ENCODE data around the gene CCDC180.
"Not testable (repeated sequence)": the region's sequence is repeated elsewhere in the genome, so short reads cannot be mapped to it uniquely, and the experiment has no call there.

Gene CCDC180

DNA sequence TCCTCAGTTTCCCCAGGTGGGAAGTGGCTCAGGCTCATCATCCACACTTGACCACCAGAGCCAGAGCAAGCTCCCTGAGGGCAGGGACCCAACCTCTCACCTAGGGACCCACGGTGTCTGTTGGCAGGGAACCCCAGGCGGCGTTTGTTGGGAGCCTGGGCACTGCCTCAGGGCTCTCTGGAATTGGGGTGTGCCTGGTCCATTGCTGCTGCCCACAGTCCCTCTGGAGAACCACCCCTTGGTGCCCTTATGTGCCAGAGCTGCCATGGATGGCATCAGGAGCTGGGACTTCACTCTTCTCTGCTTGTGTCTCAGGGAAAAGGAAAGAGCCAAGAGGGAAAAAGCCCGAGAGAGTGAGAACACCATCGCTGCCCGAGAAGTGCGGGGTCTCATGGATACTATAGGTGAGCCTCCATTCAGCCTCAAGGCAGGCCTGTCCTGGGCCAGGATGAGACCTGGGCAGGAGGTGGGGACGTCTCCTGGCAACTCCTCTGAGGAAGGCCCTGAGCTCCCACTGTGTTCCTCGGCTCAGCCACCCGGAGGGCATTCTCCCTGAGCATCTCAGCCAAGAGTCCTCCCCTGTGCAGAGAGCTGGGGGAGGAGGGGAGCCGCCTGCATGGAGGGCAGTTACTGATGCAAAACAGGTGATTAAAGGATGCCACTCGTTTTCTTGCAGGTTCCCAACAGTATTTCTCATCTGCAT, 4.5 kb downstream of the CCDC180 start:
- no peak for FAIRE-seq

DNA sequence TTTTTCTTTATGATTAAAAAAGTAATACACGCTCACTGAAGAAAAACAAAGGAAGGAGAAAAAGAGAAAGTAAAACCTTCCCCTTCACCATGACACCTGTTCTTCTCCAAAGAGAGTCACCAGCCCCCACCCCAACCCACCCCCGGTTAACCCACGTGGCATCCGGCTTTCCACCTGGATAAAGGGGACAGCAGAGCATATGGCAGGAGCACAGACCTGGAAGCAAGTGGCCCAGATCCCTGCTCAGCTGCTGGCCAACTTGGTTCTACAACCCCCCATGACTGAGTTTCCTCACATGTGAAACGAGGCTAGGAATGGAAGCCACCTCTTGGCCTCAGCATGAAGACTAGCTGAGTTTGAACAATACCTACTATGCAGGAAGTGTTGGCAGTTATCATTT, 5.1 kb downstream of the CCDC180 start:
- FAIRE-seq, result no peak

- FAIRE-seq, result no peak
These were observed 5.8 kb downstream of the CCDC180 start for GRCh38 chr9:97313243-97313642.

DNA sequence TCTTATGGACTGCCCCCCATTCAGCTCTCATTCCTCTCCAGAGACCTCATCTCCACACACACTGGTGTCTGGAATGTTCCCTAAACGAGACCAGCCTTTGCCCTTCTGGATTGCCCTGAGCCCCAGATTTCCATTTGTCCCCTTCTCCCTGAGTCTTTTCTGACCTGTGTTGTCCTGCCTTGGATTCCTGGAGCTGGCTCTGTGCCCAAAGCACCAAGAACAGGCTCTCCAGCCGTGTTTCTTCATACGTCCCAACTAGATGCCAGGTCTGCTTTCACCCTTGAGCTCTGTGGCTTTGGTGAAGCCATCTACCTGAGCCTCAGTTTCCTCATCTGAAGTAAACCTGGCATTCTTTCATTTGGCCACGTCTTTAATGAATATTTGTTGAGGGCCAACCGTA, 6.3 kb downstream of the CCDC180 start:
- FAIRE-seq, result no peak

- no peak for FAIRE-seq
These were observed 7.0 kb downstream of the CCDC180 start for GRCh38 chr9:97314503-97314902.

DNA sequence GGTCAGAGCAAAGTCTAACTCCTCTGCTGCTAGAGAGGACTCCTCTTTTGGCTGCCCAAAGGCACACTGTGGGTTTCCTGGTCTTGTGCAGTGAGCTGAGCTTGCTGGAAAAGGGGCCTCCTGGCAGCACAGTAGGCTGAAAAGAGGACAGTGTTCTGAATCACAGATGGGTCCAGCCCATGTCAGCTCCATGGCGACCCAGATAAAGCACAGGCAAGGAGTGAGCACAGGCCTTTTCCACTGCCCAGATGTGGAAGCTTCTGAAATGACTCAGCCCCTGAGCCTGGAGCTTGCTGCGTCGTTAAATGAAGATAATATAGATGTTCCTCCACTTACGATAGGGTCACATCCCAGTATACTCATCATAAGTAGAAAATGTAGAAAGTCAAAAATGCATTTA, 8.1 kb downstream of the CCDC180 start:
- FAIRE-seq, result no peak

- FAIRE-seq, result no peak
These were observed 9.4 kb downstream of the CCDC180 start for GRCh38 chr9:97316904-97317303.

- FAIRE-seq, result no peak
These were observed 11.0 kb downstream of the CCDC180 start for GRCh38 chr9:97318433-97318832.

- FAIRE-seq, result no peak
These were observed 11.9 kb downstream of the CCDC180 start for GRCh38 chr9:97319395-97319794.

DNA sequence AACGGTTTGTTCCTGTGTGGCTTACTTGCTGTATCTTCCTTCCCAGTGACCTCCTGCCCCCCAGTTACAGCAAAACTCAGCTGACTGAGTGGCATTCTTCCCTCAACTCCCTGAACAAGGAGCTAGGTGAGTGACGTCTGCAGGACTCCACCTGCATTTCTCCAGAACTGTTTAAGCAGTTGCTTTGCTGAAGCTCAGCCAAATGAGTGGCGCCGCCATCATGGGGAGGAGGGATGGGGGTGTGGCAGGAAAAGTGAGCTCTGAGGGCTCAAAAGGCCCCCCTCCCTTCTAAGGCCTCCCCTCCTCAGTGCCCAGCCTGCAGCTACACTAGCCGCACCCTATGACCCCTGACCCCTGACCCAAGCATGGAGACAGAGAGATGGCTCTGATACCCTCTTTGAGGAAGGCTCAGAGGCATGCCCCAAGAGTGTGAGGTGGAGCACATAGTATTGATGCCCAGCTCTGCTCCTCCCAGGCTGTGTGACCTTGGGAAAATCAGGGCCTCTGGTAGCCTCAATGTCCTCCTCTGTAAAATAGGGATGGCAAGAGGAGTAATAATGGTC, 12.7 kb downstream of the CCDC180 start:
- no peak for FAIRE-seq

DNA sequence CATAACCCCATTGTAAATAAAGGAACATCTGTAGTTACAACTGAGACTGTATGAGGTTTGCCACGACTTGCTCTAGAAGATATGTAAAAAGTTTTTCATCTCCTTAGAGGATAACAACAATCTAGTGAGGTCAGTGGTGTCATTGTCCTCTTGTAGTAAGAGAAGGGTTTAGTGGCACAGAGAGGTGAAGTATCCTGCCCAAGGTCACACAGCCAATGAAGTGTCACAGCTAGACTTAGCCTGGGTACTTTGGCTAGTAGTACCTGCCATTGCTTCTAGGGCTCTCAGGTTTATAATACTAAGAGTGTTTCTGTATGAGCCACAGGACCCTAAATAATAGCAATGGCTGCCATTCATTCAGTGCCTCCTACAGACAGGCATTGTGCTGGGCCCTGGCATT, 13.8 kb downstream of the CCDC180 start:
- FAIRE-seq, result no peak

DNA sequence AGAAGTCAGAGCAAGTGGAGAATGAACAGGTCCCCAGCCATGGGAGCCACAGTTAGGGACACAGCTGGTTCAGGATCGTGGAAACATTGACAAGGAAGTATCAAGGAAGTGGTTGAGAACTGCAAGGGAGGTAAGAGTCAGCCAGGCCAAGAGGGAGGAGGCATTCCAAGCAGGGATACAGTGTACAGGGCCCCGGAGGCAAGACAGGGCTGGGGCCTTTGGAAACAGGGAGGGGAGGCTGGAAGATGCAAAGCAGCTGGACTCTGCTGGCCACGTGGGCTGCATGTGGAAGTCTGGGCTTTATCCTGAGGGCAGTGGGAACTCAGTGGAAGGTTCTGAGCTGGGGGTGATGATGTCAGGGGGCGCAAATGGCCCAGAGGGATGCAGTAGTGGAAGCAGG, 14.2 kb downstream of the CCDC180 start:
- FAIRE-seq, result no peak

- no peak for FAIRE-seq
These were observed 14.6 kb downstream of the CCDC180 start for GRCh38 chr9:97322105-97322504.

DNA sequence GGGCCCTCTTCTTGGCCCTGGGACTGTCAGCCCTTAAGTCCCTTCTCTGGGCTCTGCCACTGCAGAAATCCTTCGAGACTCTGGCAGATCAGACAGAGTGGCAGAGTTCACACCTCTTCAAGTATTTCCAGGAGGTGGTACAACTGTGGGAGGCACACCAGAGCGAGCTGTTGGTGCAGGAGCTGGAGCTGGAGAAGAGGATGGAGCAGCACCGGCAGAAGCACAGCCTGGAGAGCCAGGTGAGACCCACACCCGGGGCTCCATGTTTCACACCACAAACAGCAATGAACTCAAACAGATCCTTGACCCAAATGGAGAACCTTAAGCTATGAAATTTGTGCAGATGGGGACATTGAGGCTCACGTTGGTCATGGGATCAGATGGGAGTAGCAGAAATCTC, 17.5 kb downstream of the CCDC180 start:
- no peak for FAIRE-seq

DNA sequence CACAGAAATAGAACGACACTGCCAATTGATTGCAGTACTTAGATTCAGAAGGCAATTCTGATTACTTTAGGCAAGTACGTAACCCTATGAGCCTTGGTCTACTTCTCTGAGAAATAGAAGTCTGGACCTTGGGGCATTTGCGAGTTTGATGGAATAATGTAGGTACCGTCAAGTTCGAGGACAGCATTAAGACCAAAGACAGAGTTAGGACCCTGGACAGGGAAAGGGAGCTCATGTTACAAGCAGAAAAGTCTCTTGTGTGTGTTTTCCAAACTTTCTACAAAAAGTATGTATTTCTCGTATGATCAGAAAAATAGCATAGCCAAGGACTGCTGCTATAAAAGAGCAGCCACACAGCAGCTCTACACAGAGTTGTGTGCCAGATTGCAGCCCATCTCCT, 20.1 kb downstream of the CCDC180 start:
- no peak for FAIRE-seq

DNA sequence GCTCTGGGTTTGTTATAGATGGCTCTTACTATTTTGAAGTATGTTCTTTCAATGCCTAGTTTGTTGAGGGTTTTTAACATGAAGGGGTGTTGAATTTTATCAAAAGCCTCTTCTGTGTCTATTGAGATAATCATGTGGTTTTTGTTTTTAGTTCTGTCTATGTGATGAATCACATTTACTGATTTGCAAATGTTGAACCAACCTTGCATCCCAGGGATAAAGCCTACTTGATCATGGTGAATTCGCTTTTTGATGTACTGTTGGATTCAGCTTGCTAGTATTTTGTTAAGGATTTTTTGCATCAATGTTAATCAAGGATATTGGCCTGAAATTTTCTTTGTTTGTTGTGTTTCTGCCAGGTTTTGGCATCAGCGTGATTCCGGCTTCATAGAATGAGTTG, 25.5 kb downstream of the CCDC180 start:
- no peak for FAIRE-seq

GRCh38 chr9:97335622-97336021, 28.2 kb downstream of the CCDC180 start:
- not testable (repeated sequence) for FAIRE-seq

GRCh38 chr9:97348871-97349270, 41.4 kb downstream of the CCDC180 start:
- no peak for FAIRE-seq

GRCh38 chr9:97349400-97349799, 41.9 kb downstream of the CCDC180 start:
- FAIRE-seq, result no peak

GRCh38 chr9:97354637-97355036, 47.2 kb downstream of the CCDC180 start:
- FAIRE-seq, result no peak

DNA sequence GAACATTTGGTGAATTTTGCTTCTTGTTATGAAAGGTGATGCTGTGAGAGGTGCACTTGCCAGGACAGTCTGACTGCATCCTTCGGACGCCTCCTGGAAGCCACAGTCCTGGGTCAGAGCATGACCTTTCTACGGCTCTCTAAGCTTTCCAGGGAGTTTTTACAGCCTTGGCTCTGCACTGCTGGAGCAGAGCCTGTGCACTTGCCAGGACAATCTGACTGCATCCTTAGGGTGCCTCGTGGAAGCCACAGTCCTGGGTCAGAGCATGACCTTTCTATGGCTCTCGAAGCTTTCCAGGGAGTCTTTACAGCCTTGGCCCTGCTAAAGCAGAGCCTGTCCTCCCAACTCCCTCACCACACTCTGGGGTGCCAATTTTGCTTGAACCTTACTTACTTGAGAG, 49.6 kb downstream of the CCDC180 start:
- no peak for FAIRE-seq

All from G401.6 (cell line).